ENCODE measurements around the gene BIN2.

GRCh38 chr12:51242876-51243275 is 81.1 kb downstream of the BIN2 start:
- TF ChIP-seq POLR2AphosphoS5 (IDR thresholded peaks at IDR 0.05; ENCODE audit: low read depth, low read length) = no peak
- no peak; the same call in 1 of the 2 replicates for TF ChIP-seq POLR2A (IDR thresholded peaks at IDR 0.05; ENCODE audit: low read depth, low read length)
- TF ChIP-seq POU2F2 (IDR thresholded peaks at IDR 0.05; ENCODE audit: low read depth, low read length) = no peak
- no peak for TF ChIP-seq SPI1 (IDR thresholded peaks at IDR 0.05; ENCODE audit: low read depth, low read length)

All from GM12891 (cell line).